B cell (primary cell): ENCODE data around the gene AGXT.

Experiments used
- EZH2 ChIP-seq: IDR thresholded peaks from 2 replicates; pipeline ENCODE4 v1.6.1; 2012; ENCODE audit warnings: borderline replicate concordance, low read depth, mild to moderate bottlenecking, moderate library complexity, low read length; ENCODE audit not compliant: insufficient read depth, poor library complexity, severe bottlenecking
- TF ChIP-seq, protein P1 (sequence below): fragments of 200-600 bp; IDR thresholded peaks from one replicate; pipeline ENCODE4 v1.8.0; 2022; ENCODE audit warnings: antibody characterized with exemption, mild to moderate bottlenecking

- TF ChIP-seq, protein P1, sequence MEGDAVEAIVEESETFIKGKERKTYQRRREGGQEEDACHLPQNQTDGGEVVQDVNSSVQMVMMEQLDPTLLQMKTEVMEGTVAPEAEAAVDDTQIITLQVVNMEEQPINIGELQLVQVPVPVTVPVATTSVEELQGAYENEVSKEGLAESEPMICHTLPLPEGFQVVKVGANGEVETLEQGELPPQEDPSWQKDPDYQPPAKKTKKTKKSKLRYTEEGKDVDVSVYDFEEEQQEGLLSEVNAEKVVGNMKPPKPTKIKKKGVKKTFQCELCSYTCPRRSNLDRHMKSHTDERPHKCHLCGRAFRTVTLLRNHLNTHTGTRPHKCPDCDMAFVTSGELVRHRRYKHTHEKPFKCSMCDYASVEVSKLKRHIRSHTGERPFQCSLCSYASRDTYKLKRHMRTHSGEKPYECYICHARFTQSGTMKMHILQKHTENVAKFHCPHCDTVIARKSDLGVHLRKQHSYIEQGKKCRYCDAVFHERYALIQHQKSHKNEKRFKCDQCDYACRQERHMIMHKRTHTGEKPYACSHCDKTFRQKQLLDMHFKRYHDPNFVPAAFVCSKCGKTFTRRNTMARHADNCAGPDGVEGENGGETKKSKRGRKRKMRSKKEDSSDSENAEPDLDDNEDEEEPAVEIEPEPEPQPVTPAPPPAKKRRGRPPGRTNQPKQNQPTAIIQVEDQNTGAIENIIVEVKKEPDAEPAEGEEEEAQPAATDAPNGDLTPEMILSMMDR, result no peak
- no peak for TF ChIP-seq EZH2
Observed at GRCh38 chr2:240900141-240900860, 31.7 kb downstream of the AGXT start.
